Fibroblast of skin of abdomen (primary cell): ENCODE data around the gene SPATA3.
"Not testable (repeated sequence)": the region's sequence is repeated elsewhere in the genome, so short reads cannot be mapped to it uniquely, and the experiment has no call there.

Experiments
- DNase-seq: peaks from one replicate; pipeline ENCODE4 v3.0.0-alpha.2; 2013

Gene SPATA3

DNA sequence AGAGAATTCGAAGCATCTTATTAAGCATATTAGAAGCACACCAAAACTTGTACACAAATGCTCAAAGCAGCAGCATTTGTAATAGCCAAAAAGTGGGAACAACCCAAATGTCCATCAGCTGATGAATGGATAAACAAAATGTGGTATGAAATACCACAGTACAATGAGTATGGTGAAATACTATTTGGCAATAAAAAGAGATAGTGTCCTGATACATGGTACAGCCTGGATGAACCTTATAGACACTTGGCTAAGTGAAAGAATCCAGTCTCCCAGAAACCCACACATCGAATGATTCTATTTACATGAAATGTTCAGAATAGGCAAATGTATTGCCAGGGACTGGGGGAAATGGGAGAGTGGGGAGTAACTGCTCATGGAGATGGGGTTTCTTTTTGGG lies 3.0 kb downstream of the SPATA3 start:
- DNase-seq, result no peak

DNA sequence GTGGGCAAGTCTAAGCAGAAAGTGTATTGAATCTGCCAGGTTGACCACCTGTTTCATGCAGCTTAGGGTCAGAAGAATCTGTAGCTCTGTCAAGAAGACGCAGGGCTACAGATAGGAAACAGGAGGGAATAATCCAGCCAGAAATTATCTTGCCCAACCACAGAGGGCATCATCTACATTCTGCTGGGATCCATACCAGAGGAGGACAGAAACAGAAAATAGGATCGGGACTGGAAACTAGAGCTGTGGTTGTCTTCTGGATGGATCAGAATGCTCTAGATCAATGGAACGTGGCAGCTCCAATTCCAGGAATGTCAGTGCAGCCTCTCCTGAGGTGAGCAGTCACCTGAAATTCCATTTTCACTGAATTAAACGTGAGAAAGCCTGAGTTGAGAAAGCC lies 3.6 kb downstream of the SPATA3 start:
- no peak for DNase-seq

DNA sequence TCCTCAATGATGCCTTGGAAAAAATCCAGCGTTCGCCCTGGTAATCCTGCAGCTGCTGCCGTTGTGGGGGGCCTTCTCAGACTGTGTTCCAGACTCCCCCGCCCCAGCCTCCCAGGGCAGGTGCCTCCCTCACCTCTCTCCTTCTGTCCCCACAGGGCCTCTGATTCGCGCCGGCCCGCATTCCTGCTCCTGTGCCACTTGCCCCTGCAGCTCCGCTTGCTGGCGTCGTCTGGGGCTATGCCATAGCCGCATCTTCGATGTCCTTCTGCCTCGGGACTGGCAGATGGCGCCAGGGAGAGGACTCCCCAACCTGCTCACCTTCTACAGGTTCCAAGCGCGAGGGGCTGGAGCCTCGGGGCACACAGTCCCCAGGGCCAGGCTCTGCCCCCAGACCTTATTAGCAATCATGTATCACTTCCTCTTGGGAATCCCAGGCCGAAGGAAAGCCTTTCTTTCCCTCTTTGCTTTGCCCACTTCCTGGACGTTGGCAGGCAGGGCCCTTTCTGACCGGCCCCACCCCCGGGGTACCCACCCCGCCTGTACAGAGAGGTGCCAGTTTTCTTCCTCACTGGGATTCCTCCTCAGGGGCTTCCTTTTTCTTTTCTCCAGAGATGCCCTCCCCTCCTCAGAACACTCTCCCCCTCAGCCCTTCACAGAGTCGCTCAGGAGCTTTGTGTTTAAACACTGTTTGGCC lies 4.4 kb downstream of the SPATA3 start:
- DNase-seq, result no peak

DNA sequence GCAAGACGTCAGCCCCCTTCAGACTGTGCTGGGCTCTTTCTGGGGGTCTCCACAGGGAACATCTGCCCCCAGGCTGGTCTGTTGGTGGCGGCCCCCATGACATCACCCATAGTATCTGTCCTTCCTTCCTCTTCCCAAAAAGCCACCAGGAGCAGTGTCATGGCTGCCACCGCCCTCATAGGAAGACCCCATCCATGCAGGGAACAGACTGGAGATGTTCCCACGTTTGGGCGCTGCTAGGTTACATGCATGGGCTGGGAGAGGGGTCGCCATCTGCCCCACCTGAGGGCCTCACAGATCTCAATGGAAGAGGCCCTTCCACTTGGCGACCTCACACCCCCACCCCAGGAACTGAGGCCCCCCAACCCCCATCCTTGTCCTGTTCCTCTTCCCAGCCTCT lies 5.1 kb downstream of the SPATA3 start:
- DNase-seq, result no peak

GRCh38 chr2:231001921-231002320 lies 6.0 kb downstream of the SPATA3 start:
- no peak for DNase-seq

- DNase-seq, result no peak
These were observed 6.7 kb downstream of the SPATA3 start for GRCh38 chr2:231002641-231003040.

DNA sequence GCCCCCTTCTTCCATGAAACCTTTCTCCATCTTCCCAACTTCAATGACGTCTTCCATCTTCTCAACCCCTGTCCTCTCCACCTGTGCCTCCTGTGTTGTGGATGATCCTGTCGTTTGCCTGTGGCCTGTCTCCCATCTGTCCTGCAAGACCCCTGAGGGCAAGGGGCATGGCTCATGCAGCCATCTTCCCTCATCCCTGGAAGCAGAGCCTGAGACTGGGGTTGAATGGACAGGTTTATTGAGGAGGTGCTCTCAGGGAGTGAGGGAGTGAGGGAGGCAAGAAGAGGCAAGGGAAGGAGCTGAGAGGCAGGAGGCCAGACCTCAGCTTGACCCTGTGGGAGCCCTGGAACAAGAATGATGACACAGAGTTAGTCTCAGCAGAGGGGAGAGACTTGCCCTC lies 7.3 kb downstream of the SPATA3 start:
- no peak for DNase-seq

GRCh38 chr2:231004930-231005329 lies 9.0 kb downstream of the SPATA3 start:
- not testable (repeated sequence) for DNase-seq

DNA sequence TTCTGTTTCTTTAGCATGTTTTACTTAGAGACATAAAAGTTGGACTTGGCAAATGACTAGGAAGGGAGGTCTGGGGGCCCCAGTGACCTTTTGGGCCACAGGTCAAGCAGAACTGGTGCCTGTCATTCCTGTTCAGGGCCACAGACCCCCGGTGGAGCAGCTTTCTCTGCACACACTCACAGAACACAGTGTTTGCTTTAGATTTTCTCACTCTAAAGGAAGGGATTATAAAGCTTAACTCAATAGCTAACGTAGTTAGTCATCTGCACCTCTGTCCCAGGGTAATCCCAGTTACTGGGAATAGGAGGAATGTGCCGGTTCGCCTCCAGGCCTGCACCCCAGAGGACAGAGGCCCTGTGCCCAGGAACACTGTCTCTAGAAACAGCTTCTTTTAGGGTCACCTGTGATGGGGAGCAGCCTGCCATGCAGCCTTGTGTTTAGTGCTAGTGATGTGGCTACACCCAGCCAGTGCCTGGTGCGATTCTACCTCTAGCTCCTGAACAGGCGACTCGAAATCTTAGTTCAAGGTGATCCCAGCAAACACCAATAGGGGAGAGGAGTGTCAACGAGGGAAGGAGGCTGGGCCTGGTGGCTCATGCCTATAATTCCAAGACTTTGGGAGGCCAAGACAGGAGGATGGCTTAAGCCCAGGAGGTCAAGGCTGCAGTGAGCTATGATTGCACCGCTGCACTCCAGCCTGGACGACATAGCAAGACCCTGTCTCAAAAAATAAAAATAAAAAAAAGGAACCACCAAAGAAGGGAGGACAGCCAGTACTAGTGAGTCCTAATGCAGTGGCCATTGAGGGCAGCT lies 11.6 kb downstream of the SPATA3 start:
- DNase-seq, result no peak

GRCh38 chr2:231008131-231008530 lies 12.2 kb downstream of the SPATA3 start:
- DNase-seq, result no peak

GRCh38 chr2:231009236-231009919 lies 13.5 kb downstream of the SPATA3 start:
- DNase-seq, result no peak

DNA sequence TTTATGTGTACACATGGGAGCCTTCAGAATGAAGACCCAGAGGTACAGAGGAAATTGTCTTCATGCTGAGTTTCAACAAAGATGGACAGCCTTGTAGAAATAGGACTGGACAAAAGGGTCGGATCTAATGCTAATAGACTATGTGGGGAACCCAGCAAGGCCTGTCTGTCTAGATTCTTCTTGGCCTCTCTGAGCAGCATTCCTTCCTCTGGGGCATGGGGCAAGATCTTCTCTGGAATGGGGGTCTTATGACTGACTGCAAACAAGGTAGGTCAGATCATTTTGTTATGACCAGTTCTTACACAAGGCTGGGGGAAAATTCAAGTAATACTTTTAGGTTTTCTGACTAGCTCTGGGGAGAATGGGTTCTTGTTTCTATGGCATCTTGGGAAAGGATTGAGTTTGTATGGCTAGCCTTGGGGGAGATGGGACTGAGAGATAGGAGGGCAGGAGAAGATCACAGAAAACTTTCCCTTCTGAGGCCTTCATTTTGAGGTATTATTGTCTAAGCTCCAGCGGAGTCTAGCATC lies 14.3 kb downstream of the SPATA3 start:
- DNase-seq, result no peak

DNA sequence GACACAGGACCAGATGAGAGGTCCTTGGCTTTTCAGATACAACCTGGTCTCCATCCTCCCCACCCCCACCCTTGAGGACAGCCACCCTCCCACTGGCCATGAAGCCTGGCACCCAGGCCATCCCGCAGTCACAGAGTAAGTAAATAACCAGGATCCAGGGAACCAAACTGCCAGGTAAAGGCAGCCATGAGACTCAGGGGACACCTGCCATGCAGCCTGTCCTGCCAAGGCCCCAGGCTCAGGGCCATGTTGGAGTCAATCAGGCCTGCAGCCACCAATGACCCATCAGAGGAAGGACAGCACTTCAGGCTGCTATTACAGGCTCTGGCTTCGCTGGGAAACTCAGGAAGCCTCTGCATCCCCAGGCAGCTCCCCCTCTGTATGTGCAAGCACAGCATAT lies 15.6 kb downstream of the SPATA3 start:
- DNase-seq, result no peak

GRCh38 chr2:231012463-231012862 lies 16.5 kb downstream of the SPATA3 start:
- no peak for DNase-seq

DNA sequence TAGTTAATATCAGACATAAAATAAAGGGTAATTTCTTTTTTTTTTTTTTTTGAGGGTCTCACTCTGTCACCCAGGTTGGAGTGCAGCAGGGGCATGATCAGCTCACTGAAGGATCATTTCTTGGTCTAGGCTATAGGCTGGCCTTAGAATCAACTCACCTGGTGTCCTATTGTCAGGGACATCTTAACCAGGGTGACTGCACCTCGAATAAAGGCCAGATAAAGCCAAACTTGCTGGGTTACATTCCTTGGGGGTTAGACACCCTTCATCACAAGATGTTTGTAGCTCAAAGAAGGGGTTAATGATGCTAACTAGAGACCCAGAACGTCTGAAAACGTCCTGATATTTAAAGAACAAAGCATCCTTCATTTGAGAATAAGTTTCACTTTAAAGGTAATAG lies 17.9 kb downstream of the SPATA3 start:
- DNase-seq, result no peak

DNA sequence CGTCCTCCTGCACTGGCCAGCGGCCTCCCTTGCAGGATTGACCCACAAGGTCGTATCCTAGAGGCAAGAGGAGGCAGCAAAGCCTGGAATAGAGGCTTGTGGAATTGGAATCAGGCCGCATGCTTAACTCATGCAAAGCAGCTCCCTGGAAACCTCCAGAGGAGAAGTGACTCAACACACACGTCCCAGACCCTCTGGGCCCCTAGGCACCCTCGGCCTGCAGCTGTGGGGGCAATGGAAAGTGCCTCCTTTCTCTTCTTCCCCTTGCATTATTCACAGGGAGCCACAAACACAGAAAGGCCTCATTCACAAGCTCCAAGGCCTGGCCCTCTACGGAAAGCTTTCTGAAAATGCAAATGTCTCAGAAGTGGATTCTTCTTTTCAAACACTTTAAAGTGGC lies 19.6 kb downstream of the SPATA3 start:
- DNase-seq, result no peak

GRCh38 chr2:231015926-231016325 lies 20.0 kb downstream of the SPATA3 start:
- DNase-seq, result no peak

DNA sequence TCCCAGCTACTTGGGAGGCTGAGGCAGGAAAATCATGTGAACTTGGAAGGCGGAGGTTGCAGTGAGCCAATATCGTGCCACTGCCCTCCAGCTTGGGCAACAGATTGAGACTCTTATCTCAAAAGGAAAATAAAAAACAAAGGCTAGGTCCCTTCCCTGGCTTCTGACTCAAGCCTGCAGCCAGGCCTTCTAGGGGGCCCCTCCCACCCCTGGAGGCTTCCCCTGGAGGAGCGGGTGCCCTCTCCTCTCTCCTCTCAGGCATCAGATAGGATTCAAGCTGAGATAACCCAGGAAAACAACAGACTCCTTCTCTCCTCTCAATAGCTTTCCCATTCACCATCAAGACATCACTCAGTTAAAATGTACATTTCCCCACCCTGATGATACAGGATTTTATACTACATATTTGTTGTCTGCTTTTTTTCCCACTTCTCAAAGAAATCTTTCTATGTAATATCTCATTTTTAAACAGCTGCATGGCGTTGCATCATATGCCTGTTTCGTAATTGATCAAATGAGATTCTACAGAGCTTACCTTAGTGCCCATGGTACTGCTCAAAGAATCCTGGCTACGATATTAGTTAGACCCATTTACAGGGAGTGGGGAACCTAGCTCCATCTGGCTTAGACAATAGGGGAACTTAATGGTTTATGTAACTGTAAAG lies 20.8 kb downstream of the SPATA3 start:
- DNase-seq, result no peak

GRCh38 chr2:231017231-231017598 lies 21.3 kb downstream of the SPATA3 start:
- DNase-seq, result no peak

DNA sequence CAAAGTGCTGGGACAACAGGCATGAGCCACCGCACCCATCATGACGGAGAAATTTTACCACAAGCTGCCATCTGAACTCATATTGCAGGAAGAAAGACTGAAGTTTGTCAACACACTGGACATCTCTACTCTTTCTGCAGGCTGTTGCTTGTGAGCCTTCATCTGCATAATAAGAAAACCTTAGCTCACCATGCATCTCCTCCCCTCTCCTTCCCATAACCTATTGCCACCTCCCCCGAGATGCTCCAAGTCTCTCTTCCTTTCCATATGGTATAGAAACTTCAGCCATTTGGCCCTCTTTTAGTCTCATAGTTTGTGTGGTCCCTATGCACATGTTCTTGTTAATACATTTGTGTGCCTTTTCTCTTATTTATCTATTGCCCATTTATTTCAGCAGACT lies 22.3 kb downstream of the SPATA3 start:
- DNase-seq, result no peak

GRCh38 chr2:231025059-231025458 lies 29.1 kb downstream of the SPATA3 start:
- not testable (repeated sequence) for DNase-seq

- DNase-seq, result no peak
These were observed 33.0 kb downstream of the SPATA3 start for GRCh38 chr2:231028889-231029288.

DNA sequence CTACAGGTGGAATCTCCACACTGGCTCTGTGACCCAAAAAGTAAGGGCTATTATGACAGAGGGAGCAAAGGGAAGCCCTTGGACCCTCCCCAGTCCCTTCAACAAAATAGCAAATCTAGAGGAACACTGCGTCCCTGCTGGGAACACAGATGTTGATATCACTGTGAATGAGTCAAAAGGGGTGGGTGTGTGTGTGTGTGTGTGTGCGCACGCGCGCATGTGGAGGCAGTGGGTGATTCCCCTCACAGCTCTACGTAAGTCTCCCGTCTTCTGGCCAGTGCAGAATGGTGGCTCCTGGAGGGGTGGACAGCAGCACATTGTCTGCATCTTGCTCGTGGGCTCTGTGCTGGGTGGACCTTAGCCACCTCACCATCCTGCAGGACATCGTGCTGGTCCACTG lies 33.6 kb downstream of the SPATA3 start:
- DNase-seq, result no peak
